Heart right ventricle (tissue), 16 donors: ENCODE data around the gene SUV39H2. TPM values are rescaled to one million over a fixed set of nuclear protein-coding genes. Genes with fewer than 3 reads are reported as not detected.
"Not testable (repeated sequence)": the region's sequence is repeated elsewhere in the genome, so short reads cannot be mapped to it uniquely, and the experiment has no call there.

Source experiments
- ATAC-seq, 8 donors: fragments of 200-7000 bp; cut with Tn5 transposase; one replicate each; pipeline ENCODE4 v1.9.1; 2020; ENCODE audit warnings: mild to moderate bottlenecking in 8 of 8, moderate library complexity in 8 of 8, moderate number of reproducible peaks in 1 of 8
- DNase-seq, 2 donors: peaks; one replicate each; pipeline ENCODE4 v3.0.0-alpha.2; 2020
- H3K27ac ChIP-seq, 10 donors: fragments of 200-600 bp; sonication (generic) in 2 of 10; one replicate each; pipeline versions ENCODE4 v1.5.0 to v1.8.0; 2020 to 2022; ENCODE audit warnings: mild to moderate bottlenecking in 3 of 10
- H3K27me3 ChIP-seq, 7 donors: fragments of 200-600 bp; one replicate each; pipeline ENCODE4 v1.8.0; 2021 to 2022; ENCODE audit warnings: mild to moderate bottlenecking in 2 of 7
- H3K36me3 ChIP-seq, 9 donors: fragments of 200-600 bp; sonication (generic) in 1 of 9; one replicate each; pipeline versions ENCODE4 v1.5.0 to v1.8.0; 2020 to 2022; ENCODE audit warnings: mild to moderate bottlenecking in 2 of 9
- H3K4me1 ChIP-seq, 9 donors: fragments of 200-600 bp; sonication (generic) in 1 of 9; one replicate each; pipeline versions ENCODE4 v1.5.0 to v1.8.0; 2020 to 2022; ENCODE audit warnings: mild to moderate bottlenecking in 4 of 9
- H3K4me3 ChIP-seq, 10 donors: fragments of 200-600 bp; sonication (generic) in 2 of 10; one replicate each; pipeline versions ENCODE4 v1.5.0 to v1.8.0; 2020 to 2022; ENCODE audit warnings: mild to moderate bottlenecking in 7 of 10, moderate library complexity in 2 of 10
- H3K9me3 ChIP-seq, 11 donors: fragments of 200-600 bp in 10 of 11; sonication (generic) in 2 of 11; one replicate each; pipeline versions ENCODE4 v1.5.0 to v1.8.0; 2013 to 2022; ENCODE audit warnings: mild to moderate bottlenecking in 2 of 11, control low read depth in 1 of 11, moderate library complexity in 1 of 11
- CTCF ChIP-seq, 9 donors: fragments of 200-600 bp; sonication (generic) in 2 of 9; IDR thresholded peaks; one replicate each; pipeline versions ENCODE4 v1.5.0 to v1.8.0; 2021 to 2022; ENCODE audit warnings: antibody characterized with exemption in 9 of 9, mild to moderate bottlenecking in 5 of 9, moderate library complexity in 1 of 9
- WGBS, 2 donors: extraction: QIAGEN DNeasy Blood & Tissue Kit; methylation state at CpG; one replicate each; pipeline ENCODE4 v1.1.7; 2013; ENCODE audit warnings: inconsistent platforms in 1 of 2; 5-methylcytosine and 5-hydroxymethylcytosine counted together
- intact Hi-C, 10 donors: fragments of 100-400 bp; cut with DNase I; formaldehyde crosslinking; loops; one replicate each; pipeline versions ENCODE4 v1.11.1 to v1.14.2; 2022
- polyA plus RNA-seq, 2 donors: library from polyadenylated mRNA; stranded (reverse); fragments of 200-250 nt; gene quantifications; one replicate each; pipeline ENCODE4 v1.2.3, GENCODE V29; 2013
- total RNA-seq, 10 donors: library from RNA; stranded (reverse); fragmentation: NEBNext Ultra II Directional in 3 of 10; extraction: Animal tissue kit (Norgen Biotek cat#: 25700) in 3 of 10; gene quantifications; one replicate each; pipeline versions ENCODE4 v1.2.1 to v1.2.4, GENCODE V29; 2021 to 2023
- donor health status: Arrhythmogenic right ventricular cardiomyopathy.
- donor health status: ischemic (EF 13 %, LVEDD 7.1; RV severe dilation, severe dysfunction).
- donor health status: healthy with polysubstance abuse.
- donor health status: DM: no; HTN: yes; CAD: no.
- donor health status: DM: no; HTN: no; CAD: no.
- donor health status: ischemic (EF 25% LVEDD 6.9; RV normal size, moderate dysfunction).
- donor health status: ischemic (EF 25% LVEDD 5.7; RV mildly dilated, moderate dysfunction).
- donor health status: healthy.
- donor health status: DM: yes; HTN: yes; CAD: no.
- donor health status: Ischemic cardiomyopathy.
- donor health status: ischemic (EF 35%, LVEDD 5.7; RV mildly dilated, moderate dysfunction).
- donor health status: nonischemic (EF 11% LVEDD 7.7; RV severe dilation, severe dysfunction).
- donor health status: DM: yes; HTN: yes; CAD: no.
- donor health status: PGD.
- donor health status: ischemic (EF 29% LVEDD 5.4; RV normal size, mild dysfunction).
- donor health status: nonischemic (EF 23%, LVEDD 6.1; RV moderate dilation, normal function).

Gene SUV39H2
- total and polyA plus RNA-seq, 12 donors: 1.1 to 9.1 (median 7.0) TPM

GRCh38 chr10:14859775-14860174, 18.9 kb upstream of the SUV39H2 start:
- Histone ChIP-seq H3K9me3 (no peaks in the 10 kb centered on the region), H3K27ac (no peak overlapping the region), H3K27me3 (no peaks in the 10 kb centered on the region), H3K4me3 (no peak overlapping the region), H3K36me3 (peaks cover 0 to 93% (median 8%) of the 10 kb centered on the region in 9 donors), H3K4me1 (peaks cover 0 to 10% (median 0%) of the 10 kb centered on the region in 9 donors)
- no peak for TF ChIP-seq CTCF (IDR thresholded peaks at IDR 0.05)
- intact Hi-C loops: no loop called here
- DNase-seq: no peak
- no peak for ATAC-seq

- H3K27ac ChIP-seq: no peak overlapping the region
- intact Hi-C loops: no loop called here
- peaks cover 0 to 10% (median 0%) of the 10 kb centered on the region in 9 donors for H3K4me1 ChIP-seq
- H3K4me3 ChIP-seq: no peak overlapping the region
- ATAC-seq (no peak), DNase-seq (no peak)
- 97 to 100% methylated on average over 1 of the region's 1 CpG for WGBS, 2 donors
- TF ChIP-seq CTCF (IDR thresholded peaks at IDR 0.05): no peak
- peaks cover 0 to 86% (median 8%) of the 10 kb centered on the region in 9 donors for H3K36me3 ChIP-seq
- H3K9me3 ChIP-seq: peaks cover 0 to 3% (median 0%) of the 10 kb centered on the region in 11 donors
- H3K27me3 ChIP-seq: no peaks in the 10 kb centered on the region
These were observed 17.9 kb upstream of the SUV39H2 start for GRCh38 chr10:14860791-14861190.

GRCh38 chr10:14864466-14864865, 14.2 kb upstream of the SUV39H2 start:
- H3K27ac ChIP-seq, H3K4me3 ChIP-seq, H3K4me1 ChIP-seq, H3K27me3 ChIP-seq, DNase-seq, intact Hi-C loops, ATAC-seq, H3K9me3 ChIP-seq: not testable (repeated sequence)
- H3K36me3 ChIP-seq: peaks cover 0 to 86% (median 19%) of the 10 kb centered on the region in 9 donors
- 96 to 99% methylated on average over 6 of the region's 6 CpGs for WGBS, 2 donors

- H3K9me3 ChIP-seq, H3K4me1 ChIP-seq, intact Hi-C loops, H3K4me3 ChIP-seq, H3K27me3 ChIP-seq, ATAC-seq, H3K27ac ChIP-seq, DNase-seq: not testable (repeated sequence)
- WGBS, 2 donors: 96 to 98% methylated on average over 3 of the region's 3 CpGs
- H3K36me3 ChIP-seq: peaks cover 0 to 86% (median 19%) of the 10 kb centered on the region in 9 donors
These were observed 13.8 kb upstream of the SUV39H2 start for GRCh38 chr10:14864871-14865270.

- WGBS, 2 donors: 84 to 93% methylated on average over 2 of the region's 2 CpGs
- Histone ChIP-seq H3K4me1 (peaks cover 0 to 33% (median 22%) of the 10 kb centered on the region in 9 donors), H3K4me3 (no peak overlapping the region), H3K27me3 (no peaks in the 10 kb centered on the region), H3K9me3 (no peaks in the 10 kb centered on the region), H3K36me3 (peaks cover 0 to 46% (median 9%) of the 10 kb centered on the region in 9 donors), H3K27ac (no peak overlapping the region)
- TF ChIP-seq CTCF (IDR thresholded peaks at IDR 0.05): no peak
- DNase-seq: no peak
- ATAC-seq: no peak
- intact Hi-C loops: loop anchor here in 1 of 10 donors (10.0 kb wide), 1 partner anchor 232 kb away; no protein-coding TSS in a partner anchor
These were observed 5.4 kb upstream of the SUV39H2 start for GRCh38 chr10:14873090-14873760.
